ENCODE results near the gene DPYD. TPM values are rescaled to one million over a fixed set of nuclear protein-coding genes. Genes with fewer than 3 reads are reported as not detected.

Gene DPYD
- total and polyA plus RNA-seq, 12 donors: 4.1 to 22.0 (median 7.0) TPM

- Histone ChIP-seq H3K27me3 (no peaks in the 10 kb centered on the region), H3K27ac (no peak overlapping the region), H3K9me3 (no peaks in the 10 kb centered on the region), H3K4me1 (no peaks in the 10 kb centered on the region), H3K4me3 (no peak overlapping the region), H3K36me3 (peaks cover 0 to 12% (median 0%) of the 10 kb centered on the region in 9 donors)
- DNase-seq (no peak), ATAC-seq (no peak)
- intact Hi-C loops (cut with DNase I): no loop called here
- no peak for TF ChIP-seq CTCF (IDR thresholded peaks at IDR 0.05)
- 89 to 96% methylated on average over 2 of the region's 2 CpGs for WGBS, 2 donors
These were observed 181.2 kb downstream of the DPYD start for GRCh38 chr1:97739596-97740103.

GRCh38 chr1:97738270-97738669 lies 182.6 kb downstream of the DPYD start:
- TF ChIP-seq CTCF (IDR thresholded peaks at IDR 0.05): no peak
- Histone ChIP-seq H3K4me1 (no peaks in the 10 kb centered on the region), H3K27me3 (no peaks in the 10 kb centered on the region), H3K4me3 (no peak overlapping the region), H3K27ac (no peak overlapping the region), H3K9me3 (no peaks in the 10 kb centered on the region), H3K36me3 (peaks cover 0 to 12% (median 0%) of the 10 kb centered on the region in 9 donors)
- intact Hi-C loops (cut with DNase I): no loop called here
- no peak for DNase-seq
- 82 to 88% methylated on average over 3 of the region's 3 CpGs for WGBS, 2 donors
- ATAC-seq: no peak

- Histone ChIP-seq H3K27ac (no peak overlapping the region), H3K4me3 (no peak overlapping the region), H3K36me3 (no peaks in the 10 kb centered on the region), H3K4me1 (no peaks in the 10 kb centered on the region), H3K27me3 (no peaks in the 10 kb centered on the region), H3K9me3 (no peaks in the 10 kb centered on the region)
- DNase-seq (no peak), ATAC-seq (no peak)
- 95 to 96% methylated on average over 6 of the region's 6 CpGs for WGBS, 2 donors
- intact Hi-C loops (cut with DNase I): no loop called here
- no peak for TF ChIP-seq CTCF (IDR thresholded peaks at IDR 0.05)
These were observed 190.6 kb downstream of the DPYD start for GRCh38 chr1:97730271-97730670.

- H3K4me3 ChIP-seq: no peak overlapping the region
- DNase-seq (no peak), ATAC-seq (no peak)
- no peak for TF ChIP-seq CTCF (IDR thresholded peaks at IDR 0.05)
- H3K27me3 ChIP-seq: no peaks in the 10 kb centered on the region
- H3K27ac ChIP-seq: no peak overlapping the region
- 99 to 100% methylated on average over 1 of the region's 1 CpG for WGBS, 2 donors
- peaks cover 0 to 6% (median 3%) of the 10 kb centered on the region in 11 donors for H3K9me3 ChIP-seq
- intact Hi-C loops (cut with DNase I): no loop called here
- no peaks in the 10 kb centered on the region for H3K4me1 ChIP-seq
- H3K36me3 ChIP-seq: no peaks in the 10 kb centered on the region
These were observed 192.4 kb downstream of the DPYD start for GRCh38 chr1:97728436-97728835.

All from heart right ventricle (tissue), 16 donors.